IMR-90 (cell line): ENCODE measurements around the gene PDCD6IP. TPM values are rescaled to one million over a fixed set of nuclear protein-coding genes. Genes with fewer than 3 reads are reported as not detected.

Source experiments
- ATAC-seq: fragments of 200-7000 bp; cut with Tn5 transposase; 2 replicates; pipeline ENCODE4 v1.9.1; 2020; ENCODE audit warnings: low read depth, mild to moderate bottlenecking, moderate library complexity
- BruUV-seq: library from RNA; stranded (reverse); fragments of 400-500 nt; replicated peaks from 2 replicates; lab custom pipeline; 2021; lab: Mats Ljungman, UMichigan
- CTCF ChIA-PET: fragments of 300-600 bp; formaldehyde crosslinking; extraction: SDS; loops from one replicate; lab custom pipeline; 2021; ENCODE audit warnings: antibody characterized with exemption; lab: Yijun Ruan, JAX
- POLR2A ChIA-PET: fragments of 300-600 bp; sonication (Branson Sonifier 250); formaldehyde crosslinking; loops from one replicate; lab custom pipeline; 2022; ENCODE audit warnings: antibody characterized with exemption; ENCODE audit not compliant: unreplicated experiment; lab: Charles Lee
- DNase-seq: peaks from one replicate; pipeline ENCODE4 v3.0.0; 2013
- H2AFZ ChIP-seq: replicated peaks from 2 replicates; pipeline ENCODE3; 2013; ENCODE audit warnings: low read length, mild to moderate bottlenecking; ENCODE audit not compliant: poor library complexity
- H2AK5ac ChIP-seq: 2 replicates; pipeline ENCODE4 v1.6.1; 2013; ENCODE audit warnings: low read depth, low read length, inconsistent platforms
- H2AK9ac ChIP-seq: replicated peaks from 2 replicates; pipeline ENCODE3; 2013; ENCODE audit warnings: mild to moderate bottlenecking, low read depth, low read length, moderate library complexity; ENCODE audit not compliant: poor library complexity
- H2BK120ac ChIP-seq: 2 replicates; pipeline ENCODE4 v1.6.1; 2013; ENCODE audit warnings: low read depth, low read length, inconsistent platforms
- H2BK15ac ChIP-seq: 3 replicates; pipeline ENCODE4 v1.6.1; 2013; ENCODE audit warnings: low read depth, low read length, inconsistent platforms
- H2BK20ac ChIP-seq: 2 replicates; pipeline ENCODE4 v1.6.1; 2013; ENCODE audit warnings: low read depth, mild to moderate bottlenecking, inconsistent platforms, low read length, moderate library complexity
- H2BK5ac ChIP-seq: 2 replicates; pipeline ENCODE4 v1.6.1; 2013; ENCODE audit warnings: mild to moderate bottlenecking, low read depth, low read length, inconsistent platforms; ENCODE audit not compliant: poor library complexity, severe bottlenecking
- H3K14ac ChIP-seq: replicated peaks from 2 replicates; pipeline ENCODE4 v1.6.1; 2013; ENCODE audit warnings: low read depth, low read length, inconsistent platforms
- H3K18ac ChIP-seq: 2 replicates; pipeline ENCODE4 v1.6.1; 2013; ENCODE audit warnings: low read depth, low read length, control low read depth
- H3K23ac ChIP-seq: 2 replicates; pipeline ENCODE4 v1.6.1; 2013; ENCODE audit warnings: low read depth, low read length, inconsistent platforms
- H3K27ac ChIP-seq: 2 replicates; pipeline ENCODE4 v1.5.1; 2013; ENCODE audit warnings: mild to moderate bottlenecking, control low read depth, low read length; ENCODE audit not compliant: insufficient read depth
- H3K27me3 ChIP-seq: 2 replicates; pipeline ENCODE4 v1.6.1; 2013; ENCODE audit warnings: low read length; ENCODE audit not compliant: control insufficient read depth, insufficient read depth
- H3K36me3 ChIP-seq: 2 replicates; pipeline ENCODE4 v1.6.1; 2013; ENCODE audit warnings: low read length, mixed read lengths; ENCODE audit not compliant: control insufficient read depth, insufficient read depth
- H3K4ac ChIP-seq: 2 replicates; pipeline ENCODE4 v1.6.1; 2013; ENCODE audit warnings: low read depth, low read length, inconsistent platforms
- H3K4me1 ChIP-seq: 2 replicates; pipeline ENCODE4 v1.6.1; 2013; ENCODE audit warnings: low read length, mixed read lengths; ENCODE audit not compliant: control insufficient read depth, insufficient read depth
- H3K4me2 ChIP-seq: 2 replicates; pipeline ENCODE4 v1.6.1; 2013; ENCODE audit warnings: low read depth, mild to moderate bottlenecking, control low read depth, low read length, moderate library complexity
- H3K4me3 ChIP-seq: 2 replicates; pipeline ENCODE4 v1.5.1; 2013; ENCODE audit warnings: low read depth, mild to moderate bottlenecking, control low read depth, low read length, moderate library complexity; ENCODE audit not compliant: insufficient read depth
- H3K56ac ChIP-seq: 2 replicates; pipeline ENCODE4 v1.6.1; 2013; ENCODE audit warnings: low read length, inconsistent platforms; ENCODE audit not compliant: insufficient read depth; ENCODE audit errors: extremely low read depth
- H3K79me1 ChIP-seq, 2 experiments: 2 replicates each; pipeline ENCODE4 v1.6.1; 2013; ENCODE audit warnings: low read length in 2 of 2, inconsistent platforms in 1 of 2, low read depth in 1 of 2
- H3K9ac ChIP-seq: 2 replicates; pipeline ENCODE4 v1.6.1; 2013; ENCODE audit warnings: low read depth, low read length, control low read depth
- H3K9me1 ChIP-seq: 2 replicates; pipeline ENCODE4 v1.6.1; 2013; ENCODE audit warnings: low read length, inconsistent platforms; ENCODE audit not compliant: insufficient read depth
- H3K9me3 ChIP-seq: 2 replicates; pipeline ENCODE4 v1.6.1; 2013; ENCODE audit warnings: low read length; ENCODE audit not compliant: control insufficient read depth, insufficient read depth
- H4K20me1 ChIP-seq: 2 replicates; pipeline ENCODE4 v1.6.1; 2013; ENCODE audit warnings: low read length, inconsistent platforms; ENCODE audit not compliant: insufficient read depth
- H4K5ac ChIP-seq: 2 replicates; pipeline ENCODE4 v1.6.1; 2013; ENCODE audit warnings: mild to moderate bottlenecking, low read depth, low read length, control low read depth
- H4K8ac ChIP-seq, 2 experiments: 2 replicates each; pipeline ENCODE4 v1.6.1; 2013; ENCODE audit warnings: low read depth in 2 of 2, low read length in 2 of 2, control low read depth in 1 of 2, inconsistent platforms in 1 of 2
- H4K91ac ChIP-seq: 2 replicates; pipeline ENCODE4 v1.6.1; 2013; ENCODE audit warnings: low read depth, low read length, inconsistent platforms; ENCODE audit not compliant: insufficient read depth
- BHLHE40 ChIP-seq: fragments of 150-350 bp; IDR thresholded peaks from 2 replicates; pipeline ENCODE4 v1.6.1; 2016; ENCODE audit warnings: mild to moderate bottlenecking, low read depth, low read length
- CEBPB ChIP-seq: IDR thresholded peaks from 2 replicates; pipeline ENCODE4 v1.6.1; 2012; ENCODE audit warnings: low read depth, low read length, improper control_type of control experiment
- CHD1 ChIP-seq: IDR thresholded peaks from 2 replicates; pipeline ENCODE4 v1.6.1; 2012; ENCODE audit warnings: low read depth, low read length, improper control_type of control experiment
- CTCF ChIP-seq: conservative IDR thresholded peaks from 2 replicates; pipeline ENCODE4 v1.5.1; 2012; ENCODE audit warnings: mild to moderate bottlenecking, low read depth, low read length, improper control_type of control experiment
- FOS ChIP-seq: fragments of 150-350 bp; IDR thresholded peaks from 2 replicates; pipeline ENCODE4 v1.6.1; 2016; ENCODE audit warnings: low read depth, low read length
- MAFK ChIP-seq: IDR thresholded peaks from 2 replicates; pipeline ENCODE4 v1.6.1; 2012; ENCODE audit warnings: low read depth, low read length, improper control_type of control experiment
- MAZ ChIP-seq: IDR thresholded peaks from 2 replicates; pipeline ENCODE4 v1.6.1; 2012; ENCODE audit warnings: low read depth, mild to moderate bottlenecking, low read length, improper control_type of control experiment, moderate library complexity, borderline replicate concordance
- MXI1 ChIP-seq: IDR thresholded peaks from 2 replicates; pipeline ENCODE4 v1.6.1; 2012; ENCODE audit warnings: low read depth, mild to moderate bottlenecking, low read length, moderate library complexity, borderline replicate concordance
- NFE2L2 ChIP-seq: fragments of 150-350 bp; IDR thresholded peaks from 2 replicates; pipeline ENCODE4 v1.6.1; 2016; ENCODE audit warnings: low read depth, mild to moderate bottlenecking, low read length
- POLR2A ChIP-seq: IDR thresholded peaks from 2 replicates; pipeline ENCODE4 v1.6.1; 2012; ENCODE audit warnings: mild to moderate bottlenecking, low read depth, low read length
- RAD21 ChIP-seq: IDR thresholded peaks from 2 replicates; pipeline ENCODE4 v1.6.1; 2012; ENCODE audit warnings: low read length, improper control_type of control experiment
- RCOR1 ChIP-seq: IDR thresholded peaks from 2 replicates; pipeline ENCODE4 v1.6.1; 2012; ENCODE audit warnings: mild to moderate bottlenecking, low read length, improper control_type of control experiment; ENCODE audit not compliant: insufficient replicate concordance
- RFX5 ChIP-seq: IDR thresholded peaks from 2 replicates; pipeline ENCODE4 v1.8.0; 2012; ENCODE audit warnings: low read depth, mild to moderate bottlenecking, low read length, moderate library complexity
- SMC3 ChIP-seq: fragments of 150-350 bp; IDR thresholded peaks from 2 replicates; pipeline ENCODE4 v1.6.1; 2016; ENCODE audit warnings: low read depth, mild to moderate bottlenecking, antibody characterized with exemption, low read length, moderate library complexity
- USF2 ChIP-seq: fragments of 150-350 bp; IDR thresholded peaks from 2 replicates; pipeline ENCODE4 v1.6.1; 2017; ENCODE audit warnings: mild to moderate bottlenecking, antibody characterized with exemption, low read length, low read depth
- WGBS, 2 experiments: methylation state at CpG; one replicate each; pipeline versions ENCODE4 v1.1.5 to v1.1.7; 2013; ENCODE audit warnings: missing lambda C conversion rate in 2 of 2; ENCODE audit not compliant: insufficient read length in 1 of 2; ENCODE audit errors: extremely low coverage in 2 of 2; 5-methylcytosine and 5-hydroxymethylcytosine counted together
- dilution Hi-C: fragments of 300-500 bp; cut with HindIII; formaldehyde crosslinking; loops from one replicate; pipeline ENCODE4 v1.14.3; 2018; ENCODE audit warnings: low sequenced_read_pairs; ENCODE audit not compliant: unreplicated experiment
- in situ Hi-C: fragments of 300-500 bp; cut with MboI; formaldehyde crosslinking; loops from 3 replicates; pipeline ENCODE4 v1.14.3; 2019; ENCODE audit warnings: low sequenced_read_pairs, inconsistent platforms, mixed read lengths
- intact Hi-C: fragments of 100-400 bp; cut with micrococcal nuclease; formaldehyde crosslinking; loops from 2 replicates; pipeline ENCODE4 v1.10.0; 2022
- polyA plus RNA-seq, 3 experiments: library from polyadenylated mRNA; depleted of rRNA; stranded (reverse); fragments of >200 nt; gene quantifications; 2 replicates each; pipeline ENCODE4 v1.2.3, GENCODE V29; 2012; ENCODE audit warnings: low replicate concordance in 1 of 3
- total RNA-seq: library from RNA; depleted of rRNA; stranded (reverse); fragments of >200 nt; gene quantifications from 2 replicates; pipeline ENCODE4 v1.2.3, GENCODE V29; 2012
- TF ChIP-seq, protein P1 (sequence below): fragments of 150-350 bp; IDR thresholded peaks from 2 replicates; pipeline ENCODE4 v1.6.1; 2016; ENCODE audit warnings: low read depth, mild to moderate bottlenecking, low read length, moderate library complexity, borderline replicate concordance

PDCD6IP gene
- total and polyA plus RNA-seq, 2 of the 4 experiments (the other 2 are of a cell fraction), result 68.1 to 78.3 TPM

GRCh38 chr3:33848624-33849347 is 50.4 kb downstream of the PDCD6IP start:
- no peak overlapping the region for H3K23ac ChIP-seq
- no peak overlapping the region for H3K4me3 ChIP-seq
- H3K4me1 ChIP-seq, result no peaks in the 10 kb centered on the region
- H2BK5ac ChIP-seq, result no peak overlapping the region
- no peak for ATAC-seq
- no peaks in the 10 kb centered on the region for H4K20me1 ChIP-seq
- no peak overlapping the region for H3K14ac ChIP-seq
- no peak overlapping the region for H2BK15ac ChIP-seq
- H3K79me1 ChIP-seq, result peaks cover 15 to 22% of the 10 kb centered on the region in 2 experiments; a peak in 3 of 4 replicates
- no peak overlapping the region for H2BK120ac ChIP-seq
- H2AFZ ChIP-seq, result no peak overlapping the region
- no CpG with 5 or more reads among the region's 10 CpGs for WGBS, 2 experiments
- no peaks in the 10 kb centered on the region for H3K9me1 ChIP-seq
- H4K91ac ChIP-seq, result no peak overlapping the region
- H3K9me3 ChIP-seq, result no peaks in the 10 kb centered on the region
- no TSS peak for BruUV-seq
- ChIA-PET CTCF (no interaction called here), POLR2A (interaction anchor here (0.6 kb wide), 1 partner anchor 38 kb away, joined by 3 read pairs; no protein-coding TSS in a partner anchor)
- H3K9ac ChIP-seq, result no peak overlapping the region
- no peak overlapping the region for H4K8ac ChIP-seq
- no peak overlapping the region for H2AK9ac ChIP-seq
- H3K18ac ChIP-seq, result no peak overlapping the region
- no peak for TF ChIP-seq MXI1
- TF ChIP-seq NFE2L2, result no peak
- TF ChIP-seq CTCF, result no peak
- TF ChIP-seq MAFK, result no peak
- TF ChIP-seq CEBPB, result no peak
- TF ChIP-seq RCOR1, result no peak
- TF ChIP-seq USF2, result no peak
- TF ChIP-seq CHD1, result no peak
- no peak for TF ChIP-seq MAZ
- TF ChIP-seq, protein P1, sequence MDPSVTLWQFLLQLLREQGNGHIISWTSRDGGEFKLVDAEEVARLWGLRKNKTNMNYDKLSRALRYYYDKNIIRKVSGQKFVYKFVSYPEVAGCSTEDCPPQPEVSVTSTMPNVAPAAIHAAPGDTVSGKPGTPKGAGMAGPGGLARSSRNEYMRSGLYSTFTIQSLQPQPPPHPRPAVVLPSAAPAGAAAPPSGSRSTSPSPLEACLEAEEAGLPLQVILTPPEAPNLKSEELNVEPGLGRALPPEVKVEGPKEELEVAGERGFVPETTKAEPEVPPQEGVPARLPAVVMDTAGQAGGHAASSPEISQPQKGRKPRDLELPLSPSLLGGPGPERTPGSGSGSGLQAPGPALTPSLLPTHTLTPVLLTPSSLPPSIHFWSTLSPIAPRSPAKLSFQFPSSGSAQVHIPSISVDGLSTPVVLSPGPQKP, result no peak
- no peak for TF ChIP-seq SMC3
- no peak for TF ChIP-seq FOS
- no peak for TF ChIP-seq POLR2A
- no peak for TF ChIP-seq BHLHE40
- no peak for TF ChIP-seq RAD21
- no peak for TF ChIP-seq RFX5
- peaks cover 13% of the 10 kb centered on the region for H3K36me3 ChIP-seq
- H3K27ac ChIP-seq, result no peak overlapping the region
- intact Hi-C loops, result no loop called here
- in situ Hi-C loops, result no loop called here
- H2AK5ac ChIP-seq, result no peak overlapping the region
- H4K5ac ChIP-seq, result no peak overlapping the region
- no peak overlapping the region for H2BK20ac ChIP-seq
- DNase-seq, result no peak
- H3K4ac ChIP-seq, result no peak overlapping the region
- H3K56ac ChIP-seq, result no peak overlapping the region
- no peak overlapping the region for H3K4me2 ChIP-seq
- H3K27me3 ChIP-seq, result no peaks in the 10 kb centered on the region
- dilution Hi-C loops, result no loop called here
